B cell (primary cell): ENCODE results near the gene NSA2. TPM values are rescaled to one million over a fixed set of nuclear protein-coding genes. Genes with fewer than 3 reads are reported as not detected.

Experiments
- ATAC-seq: fragments of 200-7000 bp; cut with Tn5 transposase; one replicate; pipeline ENCODE4 v1.10.0; 2021; ENCODE audit warnings: low read depth, mild to moderate bottlenecking, moderate number of reproducible peaks, moderate library complexity
- CTCF ChIA-PET: fragments of 350-600 bp; sonication (Branson Sonifier 250); formaldehyde crosslinking; loops from one replicate; lab custom pipeline; 2021; ENCODE audit warnings: antibody characterized with exemption, inconsistent platforms; lab: Charles Lee
- POLR2A ChIA-PET: fragments of 350-600 bp; sonication (Branson Sonifier 250); formaldehyde crosslinking; loops from one replicate; lab custom pipeline; 2021; ENCODE audit warnings: antibody characterized with exemption; lab: Charles Lee
- DNase-seq: peaks from one replicate; pipeline ENCODE4 v3.0.0; 2013
- H2AFZ ChIP-seq: 2 replicates; pipeline ENCODE4 v1.6.1; 2012; ENCODE audit warnings: mild to moderate bottlenecking, low read depth, low read length; ENCODE audit not compliant: insufficient read depth, poor library complexity, severe bottlenecking
- H3K27ac ChIP-seq, 2 donors: 1 replicate in 1 of 2; 2 replicates in 1 of 2; pipeline ENCODE4 v1.5.1; 2012 to 2013; ENCODE audit warnings: low read length in 2 of 2, mild to moderate bottlenecking in 2 of 2, moderate library complexity in 1 of 2
- H3K27me3 ChIP-seq, 4 experiments: fragments of 200-600 bp in 1 of 4; sonication (generic) in 1 of 4; replicated peaks in 1 of 4; 1 replicate in 2 of 4; 2 replicates in 2 of 4; pipeline versions ENCODE4 v1.6.1 to v1.7.0; 2013 to 2016; ENCODE audit warnings: low read length in 3 of 4, mild to moderate bottlenecking in 2 of 4, mixed read lengths in 1 of 4, moderate library complexity in 1 of 4; ENCODE audit not compliant: insufficient read depth in 4 of 4, control insufficient read depth in 3 of 4; ENCODE audit errors: control extremely low read depth in 1 of 4
- H3K36me3 ChIP-seq, 2 experiments: replicated peaks in 1 of 2; 1 replicate in 1 of 2; 2 replicates in 1 of 2; pipeline versions ENCODE4 v1.6.1 to v1.7.1; 2013; ENCODE audit warnings: low read length in 1 of 2; ENCODE audit not compliant: insufficient read depth in 2 of 2, control insufficient read depth in 1 of 2; ENCODE audit errors: control extremely low read depth in 1 of 2, extremely low read depth in 1 of 2
- H3K4me1 ChIP-seq, 2 donors: fragments of 200-600 bp in 1 of 2; sonication (generic) in 1 of 2; 1 replicate in 1 of 2; 2 replicates in 1 of 2; pipeline versions ENCODE4 v1.5.1 to v1.6.1; 2013 to 2017; ENCODE audit warnings: low read length in 2 of 2; ENCODE audit not compliant: control insufficient read depth in 2 of 2, insufficient read depth in 2 of 2
- H3K4me2 ChIP-seq: replicated peaks from 2 replicates; pipeline ENCODE3; 2012; ENCODE audit warnings: mild to moderate bottlenecking, low read depth, low read length; ENCODE audit not compliant: poor library complexity, severe bottlenecking
- H3K4me3 ChIP-seq, 5 experiments: fragments of 200-600 bp in 1 of 5; sonication (generic) in 1 of 5; 1 replicate in 3 of 5; 2 replicates in 2 of 5; pipeline versions ENCODE4 v1.5.1 to v1.7.0; 2011 to 2016; ENCODE audit warnings: low read length in 4 of 5, mild to moderate bottlenecking in 4 of 5, low read depth in 2 of 5, control low read depth in 1 of 5, moderate library complexity in 1 of 5; ENCODE audit not compliant: insufficient read depth in 1 of 5; ENCODE audit errors: control extremely low read depth in 1 of 5, extremely low read depth in 1 of 5
- H3K79me2 ChIP-seq: fragments of 200-600 bp; sonication (generic); one replicate; pipeline ENCODE4 v1.6.0; 2016; ENCODE audit warnings: low read length; ENCODE audit not compliant: control insufficient read depth, insufficient read depth
- H3K9ac ChIP-seq: fragments of 200-600 bp; sonication (generic); 2 replicates; pipeline ENCODE4 v1.6.1; 2017; ENCODE audit warnings: mild to moderate bottlenecking, low read length, moderate library complexity
- H3K9me3 ChIP-seq, 3 donors: one replicate each; pipeline versions ENCODE4 v1.6.1 to v1.7.1; 2013; ENCODE audit warnings: low read length in 2 of 3; ENCODE audit not compliant: control insufficient read depth in 2 of 3, insufficient read depth in 1 of 3; ENCODE audit errors: control extremely low read depth in 1 of 3
- H4K20me1 ChIP-seq: 2 replicates; pipeline ENCODE4 v1.6.0; 2012; ENCODE audit warnings: mild to moderate bottlenecking, low read length; ENCODE audit not compliant: insufficient read depth, control insufficient read depth, poor library complexity, severe bottlenecking
- H3K27ac Mint-ChIP-seq: one replicate; pipeline ENCODE4 v1.8.0; 2021; ENCODE audit warnings: mixed read lengths
- H3K27me3 Mint-ChIP-seq: one replicate; pipeline ENCODE4 v1.8.0; 2021; ENCODE audit warnings: mixed read lengths
- H3K4me1 Mint-ChIP-seq: one replicate; pipeline ENCODE4 v1.8.0; 2021; ENCODE audit warnings: mixed read lengths
- H3K4me3 Mint-ChIP-seq: one replicate; pipeline ENCODE4 v1.8.0; 2021; ENCODE audit warnings: mixed read lengths
- H3K9me3 Mint-ChIP-seq: one replicate; pipeline ENCODE4 v1.8.0; 2022; ENCODE audit warnings: mixed read lengths; ENCODE audit not compliant: insufficient read depth
- EZH2 ChIP-seq: IDR thresholded peaks from 2 replicates; pipeline ENCODE4 v1.6.1; 2012; ENCODE audit warnings: borderline replicate concordance, low read depth, mild to moderate bottlenecking, moderate library complexity, low read length; ENCODE audit not compliant: insufficient read depth, poor library complexity, severe bottlenecking
- WGBS: methylation state at CpG from one replicate; pipeline ENCODE4 v1.1.5; 2013; ENCODE audit warnings: missing lambda C conversion rate; ENCODE audit not compliant: insufficient coverage; 5-methylcytosine and 5-hydroxymethylcytosine counted together
- intact Hi-C: fragments of 100-400 bp; cut with micrococcal nuclease; formaldehyde crosslinking; loops from one replicate; pipeline ENCODE4 v1.10.0; 2022
- polyA plus RNA-seq: library from polyadenylated mRNA; depleted of rRNA; stranded (reverse); fragments of >200 nt; gene quantifications from 2 replicates; pipeline ENCODE4 v1.2.3, GENCODE V29; 2012
- total RNA-seq, 2 donors: library from RNA; stranded (reverse); fragments of 120-200 nt in 1 of 2; gene quantifications; 1 replicate in 1 of 2; 2 replicates in 1 of 2; pipeline versions ENCODE4 v1.2.3 to v1.2.4, GENCODE V29; 2013 to 2022
- TF ChIP-seq, protein P1 (sequence below): fragments of 200-600 bp; IDR thresholded peaks from one replicate; pipeline ENCODE4 v1.8.0; 2022; ENCODE audit warnings: antibody characterized with exemption, mild to moderate bottlenecking

NSA2 gene
- total and polyA plus RNA-seq, 2 donors (not counting 1 experiment from before 2014, with no cell fraction given): 30.2 to 126 TPM

DNA sequence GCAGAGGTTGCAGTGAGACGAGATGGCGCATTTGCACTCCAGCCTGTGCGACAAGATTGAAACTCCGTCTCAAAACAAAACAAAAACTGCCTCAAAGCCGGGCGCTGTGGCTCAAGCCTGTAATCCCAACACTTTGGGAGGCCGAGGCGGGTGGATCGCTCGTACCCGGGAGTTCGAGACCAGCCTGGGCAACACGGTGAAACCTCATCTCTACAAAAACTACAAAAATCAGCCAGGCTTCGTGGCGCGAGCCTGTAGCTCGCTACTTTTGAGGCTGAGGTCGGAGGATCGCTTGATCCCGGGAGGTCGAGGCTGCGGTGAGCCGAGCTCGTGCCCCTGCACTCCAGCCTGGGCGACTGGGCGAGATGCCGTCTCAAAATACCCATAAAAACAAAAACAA is 1.1 kb upstream of the NSA2 start:
- H3K27me3 ChIP-seq: no peaks in the 10 kb centered on the region
- H3K27me3 Mint-ChIP-seq: no peaks in the 10 kb centered on the region
- ATAC-seq (no peak), DNase-seq (no peak)
- peak overlapping the region; percentile 100 for H3K4me3 Mint-ChIP-seq
- H3K4me3 ChIP-seq: peak overlapping the region in 4 of 5 experiments; percentile 79 to 99 (median 94)
- peaks cover 20 to 21% of the 10 kb centered on the region in 2 donors for H3K4me1 ChIP-seq
- POLR2A ChIA-PET: no interaction called here
- H3K9ac ChIP-seq: peak overlapping the region; percentile 93
- peaks cover 0 to 30% of the 10 kb centered on the region in 2 experiments for H3K36me3 ChIP-seq
- peak overlapping the region; percentile 84 for H3K4me2 ChIP-seq
- no peaks in the 10 kb centered on the region for H3K9me3 Mint-ChIP-seq
- peak overlapping the region; percentile 98 for H3K27ac Mint-ChIP-seq
- peak overlapping the region; percentile 100 for H2AFZ ChIP-seq
- peaks cover 47% of the 10 kb centered on the region for H3K79me2 ChIP-seq
- no peak overlapping the region for H3K27ac ChIP-seq
- peaks cover 29% of the 10 kb centered on the region for H3K4me1 Mint-ChIP-seq
- CTCF ChIA-PET: interaction anchor here (0.7 to 1.5 kb wide), 9 partner anchors 7 to 863 kb away, joined by 3 to 5 read pairs (median 3); partner anchors contain the start of gene ENC1
- intact Hi-C loops: loop anchor here (1.0 to 10.0 kb wide), 6 partner anchors 101 to 1951 kb away; partner anchors contain the start of genes BTF3, CERT1, FAM169A and POLK
- TF ChIP-seq, protein P1, sequence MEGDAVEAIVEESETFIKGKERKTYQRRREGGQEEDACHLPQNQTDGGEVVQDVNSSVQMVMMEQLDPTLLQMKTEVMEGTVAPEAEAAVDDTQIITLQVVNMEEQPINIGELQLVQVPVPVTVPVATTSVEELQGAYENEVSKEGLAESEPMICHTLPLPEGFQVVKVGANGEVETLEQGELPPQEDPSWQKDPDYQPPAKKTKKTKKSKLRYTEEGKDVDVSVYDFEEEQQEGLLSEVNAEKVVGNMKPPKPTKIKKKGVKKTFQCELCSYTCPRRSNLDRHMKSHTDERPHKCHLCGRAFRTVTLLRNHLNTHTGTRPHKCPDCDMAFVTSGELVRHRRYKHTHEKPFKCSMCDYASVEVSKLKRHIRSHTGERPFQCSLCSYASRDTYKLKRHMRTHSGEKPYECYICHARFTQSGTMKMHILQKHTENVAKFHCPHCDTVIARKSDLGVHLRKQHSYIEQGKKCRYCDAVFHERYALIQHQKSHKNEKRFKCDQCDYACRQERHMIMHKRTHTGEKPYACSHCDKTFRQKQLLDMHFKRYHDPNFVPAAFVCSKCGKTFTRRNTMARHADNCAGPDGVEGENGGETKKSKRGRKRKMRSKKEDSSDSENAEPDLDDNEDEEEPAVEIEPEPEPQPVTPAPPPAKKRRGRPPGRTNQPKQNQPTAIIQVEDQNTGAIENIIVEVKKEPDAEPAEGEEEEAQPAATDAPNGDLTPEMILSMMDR: no peak
- TF ChIP-seq EZH2: no peak
- 82% methylated on average over 22 of the region's 27 CpGs for WGBS
- peaks cover 15% of the 10 kb centered on the region for H4K20me1 ChIP-seq
- H3K9me3 ChIP-seq: no peaks in the 10 kb centered on the region

GRCh38 chr5:74766418-74766848 is 616 bp upstream of the NSA2 start:
- Histone ChIP-seq H3K27me3 (no peaks in the 10 kb centered on the region), H3K9ac (peak overlapping the region; percentile 93), H3K79me2 (peaks cover 47% of the 10 kb centered on the region), H3K4me3 (peak overlapping the region; percentile 71 to 99 (median 92)), H3K4me2 (peak overlapping the region; percentile 84), H3K4me1 (peaks cover 20 to 21% of the 10 kb centered on the region in 2 donors), H3K9me3 (no peaks in the 10 kb centered on the region), H3K27ac (peak overlapping the region; percentile 62 to 85), H4K20me1 (peaks cover 15% of the 10 kb centered on the region), H3K36me3 (peaks cover 0 to 31% of the 10 kb centered on the region in 2 experiments), H2AFZ (peak overlapping the region; percentile 100)
- H3K4me3 Mint-ChIP-seq: peak overlapping the region; percentile 100
- peak overlapping the region; percentile 98 for H3K27ac Mint-ChIP-seq
- ATAC-seq: peak; percentile 40
- intact Hi-C loops: loop anchor here (1.0 to 10.0 kb wide), 6 partner anchors 100 to 1952 kb away; partner anchors contain the start of genes BTF3, CERT1, FAM169A and POLK
- DNase-seq: peak; percentile 74
- no peaks in the 10 kb centered on the region for H3K27me3 Mint-ChIP-seq
- ChIA-PET CTCF (interaction anchor here (0.5 to 1.8 kb wide), 12 partner anchors 8 to 913 kb away, joined by 3 to 5 read pairs (median 3); partner anchors contain the start of genes ANKRD31, ENC1 and HMGCR), POLR2A (no interaction called here)
- H3K4me1 Mint-ChIP-seq: peaks cover 29% of the 10 kb centered on the region
- no peak for TF ChIP-seq EZH2
- TF ChIP-seq, protein P1: peak; percentile 74
- H3K9me3 Mint-ChIP-seq: no peaks in the 10 kb centered on the region
- 0% methylated on average over 9 of the region's 10 CpGs for WGBS
